Adipocyte (in vitro differentiated cells): Measurements from ENCODE around the gene ACTN2.

Experiments used
- DNase-seq: peaks from one replicate; pipeline ENCODE4 v3.0.0-alpha.2; 2015; ENCODE audit warnings: low read depth
- H3K27me3 ChIP-seq: replicated peaks from 2 replicates; pipeline ENCODE4 v1.7.0; 2013; ENCODE audit warnings: mild to moderate bottlenecking, low read length, moderate library complexity; ENCODE audit not compliant: control insufficient read depth, insufficient read depth
- H3K36me3 ChIP-seq: 2 replicates; pipeline ENCODE4 v1.7.0; 2013; ENCODE audit warnings: low read length, mild to moderate bottlenecking, moderate library complexity; ENCODE audit not compliant: control insufficient read depth, insufficient read depth, severe bottlenecking
- H3K4me1 ChIP-seq: 2 replicates; pipeline ENCODE4 v1.7.0; 2013; ENCODE audit warnings: mild to moderate bottlenecking, low read length, moderate library complexity; ENCODE audit not compliant: control insufficient read depth, insufficient read depth
- H3K4me3 ChIP-seq: 2 replicates; pipeline ENCODE4 v1.7.0; 2013; ENCODE audit warnings: mild to moderate bottlenecking, low read length, moderate library complexity
- H3K9ac ChIP-seq: 2 replicates; pipeline ENCODE4 v1.7.0; 2013; ENCODE audit warnings: mild to moderate bottlenecking, low read length, moderate library complexity
- H3K9me3 ChIP-seq: 2 replicates; pipeline ENCODE4 v1.7.0; 2013; ENCODE audit warnings: mild to moderate bottlenecking, low read length, moderate library complexity; ENCODE audit not compliant: control insufficient read depth

Gene ACTN2

DNA sequence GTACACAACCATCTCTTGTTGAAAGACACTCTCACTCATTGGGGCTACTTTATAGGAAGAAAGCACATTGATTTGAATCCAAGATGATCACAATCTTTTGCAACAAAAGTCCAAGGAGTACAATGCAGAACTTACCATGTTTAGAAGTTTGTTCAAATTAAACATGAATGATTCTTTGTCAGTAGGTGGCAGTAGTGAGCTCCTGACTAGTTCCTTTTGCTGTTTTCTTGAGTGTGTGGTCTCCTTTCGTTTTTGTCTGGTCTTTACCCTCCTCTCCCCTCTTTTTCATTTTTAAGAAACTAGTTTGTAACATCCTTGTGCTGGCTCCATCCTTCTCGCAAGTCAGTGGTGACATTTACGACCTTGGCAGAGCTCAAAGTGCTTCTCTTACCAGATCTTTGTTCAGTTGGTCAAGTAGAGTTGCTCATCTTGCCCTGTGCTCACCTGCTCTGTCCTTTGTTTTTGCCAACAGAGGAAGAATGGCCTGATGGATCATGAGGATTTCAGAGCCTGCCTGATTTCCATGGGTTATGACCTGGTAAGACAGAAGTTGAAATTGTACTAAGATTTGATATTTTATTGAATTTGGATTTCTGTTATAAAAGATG is 73.1 kb downstream of the ACTN2 start:
- peak; percentile 78 for DNase-seq
- Histone ChIP-seq H3K36me3 (no peaks in the 10 kb centered on the region), H3K4me3 (no peak overlapping the region), H3K4me1 (no peaks in the 10 kb centered on the region), H3K9ac (no peak overlapping the region), H3K27me3 (no peaks in the 10 kb centered on the region), H3K9me3 (no peaks in the 10 kb centered on the region)

DNA sequence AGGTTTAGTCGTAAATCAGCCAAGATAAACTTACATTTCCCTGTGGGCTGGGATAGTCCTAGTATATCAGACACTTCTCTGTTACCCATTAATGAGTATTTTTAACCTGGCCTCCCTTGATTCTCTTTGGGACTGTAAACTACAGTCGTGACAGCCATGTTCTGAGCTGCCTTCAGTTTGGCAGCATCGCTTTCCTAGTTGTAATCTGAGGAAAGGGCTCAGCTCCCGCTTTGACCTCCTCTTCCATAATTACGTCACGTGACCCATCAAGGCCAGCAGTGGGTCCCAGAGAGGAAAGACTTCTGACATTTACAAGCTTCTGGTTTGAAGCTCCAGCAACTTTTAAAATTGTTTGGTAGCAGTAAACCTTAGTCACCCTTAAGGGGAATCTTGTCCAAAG is 74.2 kb downstream of the ACTN2 start:
- H3K4me3 ChIP-seq = no peak overlapping the region
- no peaks in the 10 kb centered on the region for H3K36me3 ChIP-seq
- no peaks in the 10 kb centered on the region for H3K4me1 ChIP-seq
- no peaks in the 10 kb centered on the region for H3K9me3 ChIP-seq
- no peak for DNase-seq
- H3K9ac ChIP-seq = no peak overlapping the region
- H3K27me3 ChIP-seq = no peaks in the 10 kb centered on the region

DNA sequence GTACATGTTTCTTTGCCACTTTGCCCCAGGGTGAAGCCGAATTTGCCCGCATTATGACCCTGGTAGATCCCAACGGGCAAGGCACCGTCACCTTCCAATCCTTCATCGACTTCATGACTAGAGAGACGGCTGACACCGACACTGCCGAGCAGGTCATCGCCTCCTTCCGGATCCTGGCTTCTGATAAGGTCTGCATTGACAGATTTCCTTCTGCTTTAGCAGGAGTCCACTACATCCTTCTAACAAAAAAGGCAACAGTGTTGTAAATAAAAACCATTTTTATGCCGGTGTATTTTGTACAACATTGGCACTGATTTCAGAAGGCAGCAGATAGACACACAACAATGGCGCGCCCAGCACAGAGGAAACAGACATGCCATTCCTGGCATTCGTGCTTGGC is 74.7 kb downstream of the ACTN2 start:
- H3K4me1 ChIP-seq = no peaks in the 10 kb centered on the region
- H3K9ac ChIP-seq = no peak overlapping the region
- no peaks in the 10 kb centered on the region for H3K9me3 ChIP-seq
- no peaks in the 10 kb centered on the region for H3K27me3 ChIP-seq
- no peaks in the 10 kb centered on the region for H3K36me3 ChIP-seq
- H3K4me3 ChIP-seq = no peak overlapping the region
- no peak for DNase-seq

DNA sequence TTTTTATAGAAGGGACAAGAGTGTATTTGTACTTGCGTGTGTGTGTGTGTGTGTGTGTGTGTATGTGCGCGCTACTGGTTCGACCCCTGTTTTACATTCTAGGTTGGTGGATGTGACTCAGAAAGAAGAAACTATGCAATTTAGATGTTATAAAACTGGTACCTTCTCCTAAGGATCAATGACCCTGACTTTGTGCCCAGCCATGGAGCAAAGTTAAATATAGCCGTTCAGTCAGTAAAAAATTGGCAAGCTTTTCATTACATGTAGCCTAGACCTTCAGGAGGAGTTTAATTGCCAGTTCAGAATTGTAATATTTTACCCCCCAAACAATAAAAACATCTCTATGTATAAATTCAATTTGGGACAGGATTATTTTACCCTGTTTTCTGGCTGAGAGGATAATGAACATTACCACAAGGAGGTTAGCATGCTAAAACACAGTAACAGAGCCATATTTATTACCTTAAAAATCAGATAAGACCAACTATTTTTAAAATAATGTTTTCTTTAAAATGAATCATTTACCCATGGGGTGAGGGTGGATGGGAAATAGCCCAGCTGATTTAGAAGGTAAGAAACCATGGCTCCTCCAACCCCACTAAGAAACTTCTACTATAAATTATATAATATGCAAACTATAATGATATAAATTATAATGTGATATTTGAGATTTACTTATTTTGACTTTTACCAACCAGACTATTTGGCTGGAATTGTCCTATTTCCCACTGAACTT is 75.3 kb downstream of the ACTN2 start:
- H3K9me3 ChIP-seq = no peaks in the 10 kb centered on the region
- H3K27me3 ChIP-seq = no peaks in the 10 kb centered on the region
- no peaks in the 10 kb centered on the region for H3K4me1 ChIP-seq
- no peaks in the 10 kb centered on the region for H3K36me3 ChIP-seq
- no peak overlapping the region for H3K4me3 ChIP-seq
- no peak for DNase-seq
- no peak overlapping the region for H3K9ac ChIP-seq

DNA sequence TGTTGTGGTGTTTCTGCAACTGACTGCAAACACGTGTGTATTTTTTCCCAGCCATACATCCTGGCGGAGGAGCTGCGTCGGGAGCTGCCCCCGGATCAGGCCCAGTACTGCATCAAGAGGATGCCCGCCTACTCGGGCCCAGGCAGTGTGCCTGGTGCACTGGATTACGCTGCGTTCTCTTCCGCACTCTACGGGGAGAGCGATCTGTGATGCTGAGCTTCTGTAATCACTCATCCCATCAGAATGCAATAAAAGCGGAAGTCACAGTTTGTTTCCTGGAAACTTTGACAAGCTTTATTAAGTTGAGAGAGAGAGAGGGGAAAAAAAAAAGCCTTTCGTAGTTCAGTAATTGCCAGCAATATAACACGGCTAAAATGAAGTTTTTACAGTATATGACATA is 76.1 kb downstream of the ACTN2 start:
- Histone ChIP-seq H3K4me3 (no peak overlapping the region), H3K27me3 (no peaks in the 10 kb centered on the region), H3K9me3 (no peaks in the 10 kb centered on the region), H3K4me1 (no peaks in the 10 kb centered on the region), H3K9ac (no peak overlapping the region), H3K36me3 (no peaks in the 10 kb centered on the region)
- DNase-seq = no peak

DNA sequence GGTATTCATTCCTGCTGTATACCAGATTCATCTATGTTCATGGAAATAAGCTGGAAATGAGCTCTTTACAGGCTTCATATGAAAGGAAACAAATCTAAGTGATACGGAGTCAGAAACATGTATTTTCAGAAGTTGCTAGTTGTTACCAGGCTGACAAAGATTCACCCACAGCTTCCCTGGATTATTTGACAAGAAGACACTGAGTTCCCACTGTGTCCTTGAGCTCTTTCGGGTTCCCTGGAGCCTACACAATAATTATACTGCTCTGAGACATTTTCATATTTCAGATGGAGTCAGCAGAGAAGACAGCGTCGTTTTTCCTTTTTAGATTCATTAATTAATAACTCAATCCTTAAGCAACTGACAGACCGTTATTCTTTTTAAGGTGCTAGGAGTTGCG is 79.5 kb downstream of the ACTN2 start:
- Histone ChIP-seq H3K4me3 (no peak overlapping the region), H3K27me3 (peaks cover 10% of the 10 kb centered on the region), H3K9ac (no peak overlapping the region), H3K36me3 (no peaks in the 10 kb centered on the region), H3K4me1 (no peaks in the 10 kb centered on the region), H3K9me3 (no peaks in the 10 kb centered on the region)
- DNase-seq = no peak

DNA sequence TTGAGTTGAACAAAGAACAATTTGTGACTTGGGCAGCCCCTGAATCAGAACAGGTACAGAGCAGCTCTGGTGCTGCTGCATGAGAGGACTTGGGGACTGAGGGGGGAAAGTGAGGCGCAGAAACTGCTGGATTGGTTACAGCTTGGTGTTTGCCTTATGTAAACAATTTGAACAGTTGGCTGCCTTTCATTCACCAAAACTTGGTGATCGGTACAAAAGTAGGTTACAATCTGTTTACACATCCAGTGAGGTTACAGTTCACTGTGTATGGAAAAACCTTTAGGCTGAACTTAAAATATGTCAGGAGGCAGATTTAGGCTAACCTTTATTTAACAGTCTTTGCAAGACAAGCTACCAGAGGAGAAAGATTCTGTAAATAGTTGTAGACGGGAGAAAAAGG is 80.2 kb downstream of the ACTN2 start:
- no peak overlapping the region for H3K9ac ChIP-seq
- H3K9me3 ChIP-seq = no peaks in the 10 kb centered on the region
- H3K4me3 ChIP-seq = no peak overlapping the region
- no peaks in the 10 kb centered on the region for H3K4me1 ChIP-seq
- peaks cover 10% of the 10 kb centered on the region for H3K27me3 ChIP-seq
- H3K36me3 ChIP-seq = no peaks in the 10 kb centered on the region
- DNase-seq = no peak

DNA sequence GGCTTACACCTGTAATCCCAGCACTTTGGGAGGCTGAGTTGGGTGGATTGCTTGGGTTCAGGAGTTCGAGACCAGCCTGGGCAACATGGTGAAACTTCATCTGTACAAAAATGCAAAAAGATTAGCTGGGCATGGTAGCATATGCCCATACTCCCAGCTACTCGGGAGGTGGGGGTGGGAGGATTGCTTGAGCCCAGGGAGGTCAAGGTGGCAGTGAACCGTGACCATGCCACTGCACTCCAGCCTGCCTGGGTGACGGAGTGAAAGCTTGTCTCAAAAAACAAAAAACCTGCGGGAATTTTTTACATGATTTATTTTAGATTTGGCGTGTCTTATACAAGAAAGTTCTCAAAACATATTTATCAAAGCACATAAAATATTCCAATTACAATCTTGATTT is 81.0 kb downstream of the ACTN2 start:
- Histone ChIP-seq H3K9ac (no peak overlapping the region), H3K4me1 (no peaks in the 10 kb centered on the region), H3K4me3 (no peak overlapping the region), H3K9me3 (no peaks in the 10 kb centered on the region), H3K36me3 (no peaks in the 10 kb centered on the region), H3K27me3 (peaks cover 10% of the 10 kb centered on the region)
- no peak for DNase-seq

DNA sequence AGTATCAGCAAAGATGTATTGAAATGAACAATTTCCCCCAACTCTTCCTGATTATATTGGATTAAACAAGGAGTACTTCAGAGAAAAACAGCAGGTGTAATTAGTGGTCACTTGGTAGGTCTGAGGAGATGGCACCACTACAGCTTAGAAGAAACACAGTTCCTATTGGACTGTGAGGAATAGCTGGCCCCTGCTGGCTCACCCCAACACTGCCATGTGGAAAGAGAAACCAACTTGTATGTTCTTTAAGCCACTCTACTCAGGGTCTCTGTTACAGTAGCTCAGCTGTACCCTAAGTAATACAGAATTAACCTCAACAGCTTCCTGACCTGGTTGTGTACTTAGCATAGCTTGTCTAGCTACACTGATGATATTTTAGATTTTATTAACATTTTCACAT is 82.3 kb downstream of the ACTN2 start:
- no peak for DNase-seq
- H3K4me1 ChIP-seq = no peaks in the 10 kb centered on the region
- no peak overlapping the region for H3K9ac ChIP-seq
- H3K27me3 ChIP-seq = peaks cover 10% of the 10 kb centered on the region
- no peaks in the 10 kb centered on the region for H3K9me3 ChIP-seq
- no peak overlapping the region for H3K4me3 ChIP-seq
- no peaks in the 10 kb centered on the region for H3K36me3 ChIP-seq

DNA sequence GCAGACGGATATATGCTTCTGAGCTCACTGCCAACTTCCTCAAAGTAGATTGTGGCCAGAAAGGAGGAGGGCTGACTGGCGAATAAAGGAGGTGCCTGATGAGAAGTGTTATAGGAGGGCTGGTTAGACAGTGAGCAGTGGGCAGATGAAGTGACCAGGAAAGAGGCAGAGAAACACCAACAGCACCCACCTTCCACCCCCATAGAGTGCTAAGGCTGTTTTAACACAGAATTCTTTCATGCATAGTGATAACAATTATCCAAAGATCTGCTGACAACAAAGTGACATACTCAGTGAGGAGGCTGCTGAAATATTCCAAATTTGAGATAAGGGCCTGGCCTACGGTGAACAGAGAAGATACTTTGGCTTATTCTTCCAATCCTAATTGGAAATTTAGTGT is 87.6 kb downstream of the ACTN2 start:
- Histone ChIP-seq H3K9ac (no peak overlapping the region), H3K4me1 (no peaks in the 10 kb centered on the region), H3K9me3 (peaks cover 6% of the 10 kb centered on the region), H3K27me3 (peaks cover 7% of the 10 kb centered on the region), H3K36me3 (no peaks in the 10 kb centered on the region), H3K4me3 (no peak overlapping the region)
- no peak for DNase-seq

DNA sequence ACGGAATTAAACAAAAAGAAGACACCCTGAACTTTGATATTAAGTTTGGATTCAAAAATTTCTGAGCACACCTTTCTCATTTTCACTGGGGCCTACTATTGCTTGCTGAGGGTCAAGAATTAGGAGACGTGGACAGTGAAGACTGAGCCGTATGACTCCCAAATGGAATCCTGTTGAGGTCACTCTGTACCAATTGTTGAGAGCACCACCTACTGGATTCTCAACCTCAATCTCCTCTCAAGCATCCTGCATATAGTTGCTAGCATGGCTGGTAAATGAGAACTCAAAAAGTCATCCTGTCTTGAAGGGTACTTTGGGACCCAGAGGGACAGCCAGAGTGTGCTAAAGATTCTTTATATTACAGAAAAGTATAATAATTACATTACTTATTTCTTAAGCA is 88.6 kb downstream of the ACTN2 start:
- DNase-seq = peak; percentile 29
- Histone ChIP-seq H3K27me3 (peaks cover under 1% of the 10 kb centered on the region), H3K9me3 (peaks cover 16% of the 10 kb centered on the region), H3K4me1 (no peaks in the 10 kb centered on the region), H3K9ac (no peak overlapping the region), H3K4me3 (no peak overlapping the region), H3K36me3 (no peaks in the 10 kb centered on the region)

DNA sequence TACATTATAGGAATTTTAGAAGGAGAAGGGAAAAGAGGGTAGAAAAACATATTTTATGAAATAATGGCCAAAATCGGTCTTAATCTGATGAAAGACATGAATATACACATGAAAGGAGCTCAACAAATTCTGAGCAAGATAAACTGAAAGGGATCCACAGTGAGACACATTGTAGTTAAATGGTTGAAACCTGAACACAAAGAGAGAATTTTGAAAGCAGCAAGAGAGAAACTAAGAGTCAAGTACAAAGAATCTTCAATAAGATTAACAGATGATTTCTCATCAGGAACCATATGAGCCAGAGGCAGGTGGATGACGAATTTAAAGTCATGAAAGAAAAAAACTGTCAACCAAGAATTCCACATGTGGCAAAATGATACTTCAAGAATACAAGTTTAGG is 93.0 kb downstream of the ACTN2 start:
- no peaks in the 10 kb centered on the region for H3K27me3 ChIP-seq
- H3K9me3 ChIP-seq = peaks cover 19% of the 10 kb centered on the region
- no peak overlapping the region for H3K4me3 ChIP-seq
- no peak overlapping the region for H3K9ac ChIP-seq
- DNase-seq = no peak
- H3K4me1 ChIP-seq = no peaks in the 10 kb centered on the region
- H3K36me3 ChIP-seq = no peaks in the 10 kb centered on the region
